ENCODE results near the gene EVI5L. TPM values are rescaled to one million over a fixed set of nuclear protein-coding genes. Genes with fewer than 3 reads are reported as not detected.
"Not testable (repeated sequence)": the region's sequence is repeated elsewhere in the genome, so short reads cannot be mapped to it uniquely, and the experiment has no call there.

The EVI5L gene
- total RNA-seq, 1 donor from 2014 or later = 19.0 TPM

DNA sequence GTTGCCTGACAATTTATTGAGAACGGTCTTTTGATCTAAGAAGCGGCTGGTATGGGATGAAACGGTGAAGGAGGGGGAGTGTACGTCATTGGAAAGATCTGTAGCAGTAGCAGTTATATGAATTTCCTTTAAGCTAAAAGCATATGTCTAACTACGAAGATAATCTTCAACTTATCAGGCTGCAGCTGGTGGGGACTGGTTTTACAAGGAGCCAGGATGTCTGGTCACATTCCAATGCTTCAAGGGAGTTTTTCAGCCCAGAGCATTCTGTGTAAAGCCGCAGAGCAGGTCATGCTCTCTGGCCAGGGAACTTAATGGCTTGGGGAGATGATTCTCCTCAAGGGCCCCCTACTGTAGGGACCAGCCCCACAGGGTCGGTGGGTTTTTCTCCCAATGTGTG lies 37.7 kb upstream of the EVI5L start:
- DNase-seq (ENCODE audit: extremely low spot score, unreplicated experiment) = no peak
- H3K4me1 Mint-ChIP-seq (ENCODE audit: unreplicated experiment) = no peaks in the 10 kb centered on the region
- H3K9me3 Mint-ChIP-seq = peaks cover 4% of the 10 kb centered on the region
- no peak for TF ChIP-seq CTCF (conservative IDR thresholded peaks at IDR 0.05)
- peaks cover 6% of the 10 kb centered on the region for H3K36me3 Mint-ChIP-seq
- H3K4me3 Mint-ChIP-seq = peak overlapping the region; percentile 77
- H3K27ac Mint-ChIP-seq = peak overlapping the region; percentile 99
- H3K27me3 Mint-ChIP-seq = peaks cover 47% of the 10 kb centered on the region

DNA sequence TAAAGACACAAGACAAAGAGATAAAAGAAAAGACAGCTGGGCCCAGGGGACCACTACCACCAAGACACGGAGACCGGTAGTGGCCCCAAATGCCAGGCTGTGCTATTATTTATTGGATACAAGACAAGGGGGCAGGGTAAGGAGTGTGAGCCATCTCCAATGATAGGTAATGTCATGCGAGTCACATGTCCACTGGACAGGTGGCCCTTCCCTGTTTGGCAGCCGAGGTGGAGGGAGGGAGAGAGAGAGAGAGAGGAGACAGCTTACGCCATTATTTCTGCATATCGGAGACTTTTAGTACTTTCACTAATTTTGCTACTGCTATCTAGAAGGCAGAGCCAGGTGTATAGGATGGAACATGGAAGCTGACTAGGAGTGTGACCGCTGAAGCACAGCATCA lies 37.3 kb upstream of the EVI5L start:
- not testable (repeated sequence) for DNase-seq (ENCODE audit: extremely low spot score, unreplicated experiment); H3K36me3 Mint-ChIP-seq; H3K9me3 Mint-ChIP-seq; H3K4me1 Mint-ChIP-seq (ENCODE audit: unreplicated experiment)
- Mint-ChIP-seq H3K27me3 (peaks cover 47% of the 10 kb centered on the region), H3K27ac (peak overlapping the region; percentile 99), H3K4me3 (peak overlapping the region; percentile 77)

- Mint-ChIP-seq H3K9me3 (peaks cover 4% of the 10 kb centered on the region), H3K27ac (no peak overlapping the region), H3K4me1 (ENCODE audit: unreplicated experiment) (no peaks in the 10 kb centered on the region), H3K4me3 (no peak overlapping the region), H3K36me3 (peaks cover 6% of the 10 kb centered on the region), H3K27me3 (peaks cover 43% of the 10 kb centered on the region)
- no peak for TF ChIP-seq CTCF (conservative IDR thresholded peaks at IDR 0.05)
- DNase-seq (ENCODE audit: extremely low spot score, unreplicated experiment) = no peak
Observed at GRCh38 chr19:7793493-7793892, 36.5 kb upstream of the EVI5L start.

- no peak overlapping the region for H3K27ac Mint-ChIP-seq
- TF ChIP-seq CTCF (conservative IDR thresholded peaks at IDR 0.05) = no peak
- H3K9me3 Mint-ChIP-seq = peaks cover 4% of the 10 kb centered on the region
- no peak overlapping the region for H3K4me3 Mint-ChIP-seq
- DNase-seq (ENCODE audit: extremely low spot score, unreplicated experiment) = no peak
- H3K27me3 Mint-ChIP-seq = peaks cover 45% of the 10 kb centered on the region
- peaks cover 6% of the 10 kb centered on the region for H3K4me1 Mint-ChIP-seq (ENCODE audit: unreplicated experiment)
- H3K36me3 Mint-ChIP-seq = peaks cover 6% of the 10 kb centered on the region
Observed at GRCh38 chr19:7795555-7796161, 34.4 kb upstream of the EVI5L start.

DNA sequence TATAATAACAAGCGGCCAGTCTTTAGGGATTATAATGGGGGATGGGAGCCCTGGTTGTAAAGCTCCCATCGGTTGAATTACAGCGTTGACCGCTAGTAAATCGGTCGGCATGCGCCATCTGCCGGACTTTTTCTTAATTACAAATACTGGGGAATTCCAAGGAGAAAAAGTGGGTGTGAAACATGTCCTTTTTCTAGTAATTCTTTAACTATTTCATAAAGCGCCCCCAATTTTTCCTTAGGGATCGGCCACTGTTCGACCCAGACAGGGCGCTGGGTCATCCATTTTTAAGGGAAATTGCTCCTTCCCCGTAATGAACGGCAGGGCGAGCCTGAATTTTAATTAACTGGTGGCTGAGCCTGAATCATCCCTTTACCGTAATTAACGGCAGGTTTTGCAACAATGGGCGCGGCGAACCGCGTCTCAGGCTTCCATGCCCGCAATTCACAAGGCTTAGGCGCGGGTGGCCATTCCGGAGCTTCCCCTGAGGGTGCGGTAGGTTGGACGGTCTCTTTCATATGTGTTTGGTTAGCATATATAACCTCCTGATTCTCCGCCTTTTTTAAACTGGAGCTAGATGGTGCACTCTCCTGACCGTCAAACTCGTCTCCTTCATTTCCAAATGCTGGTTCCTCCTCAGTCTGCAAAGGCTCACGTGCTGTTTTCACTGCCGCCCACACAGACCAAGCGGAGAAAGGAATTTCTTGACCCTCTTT lies 30.2 kb upstream of the EVI5L start:
- Mint-ChIP-seq H3K4me3 (peak overlapping the region; percentile 74), H3K36me3 (no peaks in the 10 kb centered on the region), H3K9me3 (no peaks in the 10 kb centered on the region), H3K27me3 (peaks cover 35% of the 10 kb centered on the region), H3K4me1 (ENCODE audit: unreplicated experiment) (peaks cover 6% of the 10 kb centered on the region), H3K27ac (peak overlapping the region; percentile 77)
- peak; percentile 78 for TF ChIP-seq CTCF (conservative IDR thresholded peaks at IDR 0.05)
- DNase-seq (ENCODE audit: extremely low spot score, unreplicated experiment) = no peak

- peaks cover 31% of the 10 kb centered on the region for H3K27me3 Mint-ChIP-seq
- no peak overlapping the region for H3K27ac Mint-ChIP-seq
- DNase-seq (ENCODE audit: extremely low spot score, unreplicated experiment) = no peak
- TF ChIP-seq CTCF (conservative IDR thresholded peaks at IDR 0.05) = no peak
- peaks cover 6% of the 10 kb centered on the region for H3K4me1 Mint-ChIP-seq (ENCODE audit: unreplicated experiment)
- H3K9me3 Mint-ChIP-seq = no peaks in the 10 kb centered on the region
- H3K36me3 Mint-ChIP-seq = no peaks in the 10 kb centered on the region
- H3K4me3 Mint-ChIP-seq = no peak overlapping the region
Observed at GRCh38 chr19:7801020-7801570, 28.9 kb upstream of the EVI5L start.

Measured in type B pancreatic cell (in vitro differentiated cells).